ENCODE measurements around the gene MSI2.

The MSI2 gene

GRCh38 chr17:57556320-57556719, 300.0 kb downstream of the MSI2 start:
- Histone ChIP-seq H2AFZ (ENCODE audit: insufficient read depth, low read length, poor library complexity) (no peak overlapping the region), H3K27me3 (ENCODE audit: insufficient read depth, low read length) (no peaks in the 10 kb centered on the region), H3K4ac (ENCODE audit: low read depth, low read length) (no peak overlapping the region), H3K14ac (ENCODE audit: low read length) (no peak overlapping the region), H3K9me3 (ENCODE audit: insufficient read depth, low read depth, low read length) (no peaks in the 10 kb centered on the region), H2BK5ac (ENCODE audit: low read depth, low read length, poor library complexity) (no peak overlapping the region), H3K4me2 (ENCODE audit: low read length) (no peak overlapping the region), H3K18ac (ENCODE audit: low read length) (no peak overlapping the region), H4K91ac (ENCODE audit: low read depth, low read length) (no peak overlapping the region), H4K12ac (ENCODE audit: low read depth, low read length) (no peak overlapping the region), H4K8ac (ENCODE audit: low read depth, low read length) (no peak overlapping the region), H3K23ac (ENCODE audit: low read length) (no peak overlapping the region), H3K79me1 (ENCODE audit: low read length) (no peaks in the 10 kb centered on the region), H2BK120ac (ENCODE audit: insufficient read depth, low read length, poor library complexity) (no peak overlapping the region), H3K4me1 (ENCODE audit: control insufficient read depth in 1 of 2, insufficient read depth in 2 of 2, low read length in 2 of 2) (peaks cover 24 to 36% of the 10 kb centered on the region in 2 experiments), H3K36me3 (ENCODE audit: control insufficient read depth in 1 of 2, insufficient read depth in 2 of 2, low read length in 2 of 2) (peaks cover 4 to 6% of the 10 kb centered on the region in 2 experiments), H3K4me3 (ENCODE audit: low read depth, low read length) (no peak overlapping the region), H3K9ac (ENCODE audit: low read length) (no peak overlapping the region), H2BK12ac (ENCODE audit: low read length) (no peak overlapping the region), H3K79me2 (ENCODE audit: control insufficient read depth, insufficient read depth, low read length, poor library complexity) (no peaks in the 10 kb centered on the region), H3K27ac (ENCODE audit: low read depth, low read length) (no peak overlapping the region), H2AK5ac (ENCODE audit: low read length) (no peak overlapping the region)
- no peak for DNase-seq
- no CpG with 5 or more reads among the region's 5 CpGs for WGBS (ENCODE audit: extremely low coverage, insufficient coverage, insufficient read length)

GRCh38 chr17:57556977-57557376, 300.7 kb downstream of the MSI2 start:
- H3K4me1 ChIP-seq (ENCODE audit: control insufficient read depth in 1 of 2, insufficient read depth in 2 of 2, low read length in 2 of 2), result peaks cover 27 to 38% of the 10 kb centered on the region in 2 experiments
- H2AK5ac ChIP-seq (ENCODE audit: low read length), result no peak overlapping the region
- DNase-seq, result no peak
- H3K4me2 ChIP-seq (ENCODE audit: low read length), result no peak overlapping the region
- H3K9me3 ChIP-seq (ENCODE audit: insufficient read depth, low read depth, low read length), result no peaks in the 10 kb centered on the region
- H2BK120ac ChIP-seq (ENCODE audit: insufficient read depth, low read length, poor library complexity), result no peak overlapping the region
- WGBS (ENCODE audit: extremely low coverage, insufficient coverage, insufficient read length), result no CpG with 5 or more reads among the region's 8 CpGs
- H3K14ac ChIP-seq (ENCODE audit: low read length), result no peak overlapping the region
- no peak overlapping the region for H4K91ac ChIP-seq (ENCODE audit: low read depth, low read length)
- H3K4ac ChIP-seq (ENCODE audit: low read depth, low read length), result no peak overlapping the region
- no peak overlapping the region for H3K23ac ChIP-seq (ENCODE audit: low read length)
- no peak overlapping the region for H3K9ac ChIP-seq (ENCODE audit: low read length)
- H3K79me2 ChIP-seq (ENCODE audit: control insufficient read depth, insufficient read depth, low read length, poor library complexity), result no peaks in the 10 kb centered on the region
- no peak overlapping the region for H2AFZ ChIP-seq (ENCODE audit: insufficient read depth, low read length, poor library complexity)
- peaks cover 4 to 6% of the 10 kb centered on the region in 2 experiments for H3K36me3 ChIP-seq (ENCODE audit: control insufficient read depth in 1 of 2, insufficient read depth in 2 of 2, low read length in 2 of 2)
- H3K79me1 ChIP-seq (ENCODE audit: low read length), result no peaks in the 10 kb centered on the region
- no peaks in the 10 kb centered on the region for H3K27me3 ChIP-seq (ENCODE audit: insufficient read depth, low read length)
- no peak overlapping the region for H4K8ac ChIP-seq (ENCODE audit: low read depth, low read length)
- no peak overlapping the region for H3K27ac ChIP-seq (ENCODE audit: low read depth, low read length)
- H2BK12ac ChIP-seq (ENCODE audit: low read length), result peak overlapping the region; percentile 56
- no peak overlapping the region for H3K4me3 ChIP-seq (ENCODE audit: low read depth, low read length)
- H3K18ac ChIP-seq (ENCODE audit: low read length), result peak overlapping the region; percentile 19
- no peak overlapping the region for H2BK5ac ChIP-seq (ENCODE audit: low read depth, low read length, poor library complexity)
- no peak overlapping the region for H4K12ac ChIP-seq (ENCODE audit: low read depth, low read length)

- Histone ChIP-seq H2BK12ac (ENCODE audit: low read length) (peak overlapping the region; percentile 32), H3K18ac (ENCODE audit: low read length) (peak overlapping the region; percentile 6), H3K27me3 (ENCODE audit: insufficient read depth, low read length) (no peaks in the 10 kb centered on the region), H3K79me2 (ENCODE audit: control insufficient read depth, insufficient read depth, low read length, poor library complexity) (no peaks in the 10 kb centered on the region), H3K79me1 (ENCODE audit: low read length) (no peaks in the 10 kb centered on the region), H3K27ac (ENCODE audit: low read depth, low read length) (no peak overlapping the region), H2AK5ac (ENCODE audit: low read length) (no peak overlapping the region), H3K4me2 (ENCODE audit: low read length) (no peak overlapping the region), H4K12ac (ENCODE audit: low read depth, low read length) (no peak overlapping the region), H3K14ac (ENCODE audit: low read length) (no peak overlapping the region), H3K4ac (ENCODE audit: low read depth, low read length) (no peak overlapping the region), H4K91ac (ENCODE audit: low read depth, low read length) (no peak overlapping the region), H2BK5ac (ENCODE audit: low read depth, low read length, poor library complexity) (no peak overlapping the region), H3K36me3 (ENCODE audit: control insufficient read depth in 1 of 2, insufficient read depth in 2 of 2, low read length in 2 of 2) (peaks cover 4 to 6% of the 10 kb centered on the region in 2 experiments), H2BK120ac (ENCODE audit: insufficient read depth, low read length, poor library complexity) (no peak overlapping the region), H3K9ac (ENCODE audit: low read length) (no peak overlapping the region), H3K4me1 (ENCODE audit: control insufficient read depth in 1 of 2, insufficient read depth in 2 of 2, low read length in 2 of 2) (peaks cover 27 to 38% of the 10 kb centered on the region in 2 experiments), H4K8ac (ENCODE audit: low read depth, low read length) (no peak overlapping the region), H3K4me3 (ENCODE audit: low read depth, low read length) (no peak overlapping the region), H3K23ac (ENCODE audit: low read length) (no peak overlapping the region), H2AFZ (ENCODE audit: insufficient read depth, low read length, poor library complexity) (no peak overlapping the region), H3K9me3 (ENCODE audit: insufficient read depth, low read depth, low read length) (no peaks in the 10 kb centered on the region)
- WGBS (ENCODE audit: extremely low coverage, insufficient coverage, insufficient read length), result no CpG with 5 or more reads among the region's 4 CpGs
- DNase-seq, result no peak
Observed at GRCh38 chr17:57557416-57557815, 301.1 kb downstream of the MSI2 start.

- Histone ChIP-seq H3K4me3 (ENCODE audit: low read depth, low read length) (no peak overlapping the region), H3K14ac (ENCODE audit: low read length) (no peak overlapping the region), H4K8ac (ENCODE audit: low read depth, low read length) (no peak overlapping the region), H3K27me3 (ENCODE audit: insufficient read depth, low read length) (no peaks in the 10 kb centered on the region), H4K12ac (ENCODE audit: low read depth, low read length) (no peak overlapping the region), H3K4me1 (ENCODE audit: control insufficient read depth in 1 of 2, insufficient read depth in 2 of 2, low read length in 2 of 2) (peaks cover 27 to 38% of the 10 kb centered on the region in 2 experiments), H3K18ac (ENCODE audit: low read length) (no peak overlapping the region), H3K9me3 (ENCODE audit: insufficient read depth, low read depth, low read length) (no peaks in the 10 kb centered on the region), H3K4ac (ENCODE audit: low read depth, low read length) (no peak overlapping the region), H2BK120ac (ENCODE audit: insufficient read depth, low read length, poor library complexity) (no peak overlapping the region), H3K27ac (ENCODE audit: low read depth, low read length) (no peak overlapping the region), H4K91ac (ENCODE audit: low read depth, low read length) (no peak overlapping the region), H3K79me2 (ENCODE audit: control insufficient read depth, insufficient read depth, low read length, poor library complexity) (no peaks in the 10 kb centered on the region), H3K23ac (ENCODE audit: low read length) (no peak overlapping the region), H2BK5ac (ENCODE audit: low read depth, low read length, poor library complexity) (no peak overlapping the region), H3K4me2 (ENCODE audit: low read length) (no peak overlapping the region), H2AFZ (ENCODE audit: insufficient read depth, low read length, poor library complexity) (no peak overlapping the region), H3K36me3 (ENCODE audit: control insufficient read depth in 1 of 2, insufficient read depth in 2 of 2, low read length in 2 of 2) (peaks cover 4 to 6% of the 10 kb centered on the region in 2 experiments), H2BK12ac (ENCODE audit: low read length) (peak overlapping the region; percentile 4), H2AK5ac (ENCODE audit: low read length) (no peak overlapping the region), H3K9ac (ENCODE audit: low read length) (no peak overlapping the region), H3K79me1 (ENCODE audit: low read length) (no peaks in the 10 kb centered on the region)
- DNase-seq, result peak in 1 of 2 donors; percentile 60
- no CpG with 5 or more reads among the region's 22 CpGs for WGBS (ENCODE audit: extremely low coverage, insufficient coverage, insufficient read length)
Observed at GRCh38 chr17:57557834-57558681, 301.7 kb downstream of the MSI2 start.
